Tibial nerve (tissue), 4 donors: ENCODE results near the gene MSANTD1. TPM values are rescaled to one million over a fixed set of nuclear protein-coding genes. Genes with fewer than 3 reads are reported as not detected.

ENCODE experiments used
- DNase-seq, 2 donors: peaks; one replicate each; pipeline ENCODE4 v3.0.0-alpha.2; 2019; ENCODE audit warnings: low spot score in 2 of 2
- H3K27ac ChIP-seq, 4 donors: fragments of 200-600 bp; sonication (generic) in 3 of 4; one replicate each; pipeline ENCODE4 v1.5.1; 2017 to 2019; ENCODE audit warnings: mild to moderate bottlenecking in 1 of 4
- H3K27me3 ChIP-seq, 2 donors: fragments of 200-600 bp; sonication (generic) in 1 of 2; one replicate each; pipeline versions ENCODE4 v1.5.1 to v1.6.0; 2017 to 2019
- H3K36me3 ChIP-seq, 3 donors: fragments of 200-600 bp; sonication (generic); one replicate each; pipeline ENCODE4 v1.5.1; 2018 to 2019
- H3K4me1 ChIP-seq, 4 donors: fragments of 200-600 bp; sonication (generic) in 3 of 4; one replicate each; pipeline ENCODE4 v1.5.1; 2017 to 2019
- H3K4me3 ChIP-seq, 4 donors: fragments of 200-600 bp; sonication (generic) in 3 of 4; one replicate each; pipeline ENCODE4 v1.5.1; 2017 to 2019; ENCODE audit warnings: mild to moderate bottlenecking in 1 of 4, moderate library complexity in 1 of 4
- H3K9me3 ChIP-seq, 4 donors: fragments of 200-600 bp; sonication (generic) in 3 of 4; one replicate each; pipeline ENCODE4 v1.5.1; 2017 to 2019
- CTCF ChIP-seq, 5 experiments: fragments of 200-600 bp in 3 of 5; fragments of 450-650 bp in 2 of 5; sonication (generic) in 3 of 5; IDR thresholded peaks; one replicate each; pipeline ENCODE4 v1.5.1; 2016 to 2019; ENCODE audit warnings: antibody characterized with exemption in 5 of 5, mild to moderate bottlenecking in 3 of 5, moderate library complexity in 2 of 5
- EP300 ChIP-seq, 2 donors: sonication (generic); formaldehyde crosslinking; IDR thresholded peaks; one replicate each; pipeline ENCODE4 v1.6.1; 2017; ENCODE audit warnings: antibody characterized with exemption in 2 of 2, mild to moderate bottlenecking in 1 of 2
- POLR2A ChIP-seq, 2 donors: fragments of 450-650 bp; IDR thresholded peaks; one replicate each; pipeline ENCODE4 v1.6.1; 2017; ENCODE audit warnings: antibody characterized with exemption in 2 of 2, mild to moderate bottlenecking in 2 of 2, moderate library complexity in 2 of 2
- WGBS, 2 donors: methylation state at CpG; one replicate each; pipeline ENCODE4 v1.1.5; 2018; 5-methylcytosine and 5-hydroxymethylcytosine counted together
- total RNA-seq, 4 donors: library from RNA; depleted of rRNA; stranded (reverse); fragments of >200 nt; gene quantifications; one replicate each; pipeline ENCODE4 v1.1.0, GENCODE V29; 2016

MSANTD1 gene
- total RNA-seq, 4 donors from 2014 or later = 1.2 to 2.0 (median 1.4) TPM

- H3K4me1 ChIP-seq = no peaks in the 10 kb centered on the region
- DNase-seq = peak in 1 of 2 donors; percentile 4
- WGBS, 2 donors = 91 to 96% methylated on average over 16 to 27 of the region's 29 CpGs
Observed at GRCh38 chr4:3257556-3258482, 8.9 kb downstream of the MSANTD1 start.

GRCh38 chr4:3261411-3262207 is 12.7 kb downstream of the MSANTD1 start:
- H3K4me3 ChIP-seq = no peak overlapping the region
- 90% methylated on average over 32 to 33 of the region's 35 CpGs for WGBS, 2 donors
- H3K9me3 ChIP-seq = no peaks in the 10 kb centered on the region
- peaks cover 0 to 18% (median 0%) of the 10 kb centered on the region in 3 donors for H3K36me3 ChIP-seq
- TF ChIP-seq POLR2A (IDR thresholded peaks at IDR 0.05) (no peak), EP300 (IDR thresholded peaks at IDR 0.05) (no peak), CTCF (IDR thresholded peaks at IDR 0.05) (no peak)
- DNase-seq = peak in 1 of 2 donors; percentile 5
- H3K4me1 ChIP-seq = no peaks in the 10 kb centered on the region
- no peak overlapping the region for H3K27ac ChIP-seq
- no peaks in the 10 kb centered on the region for H3K27me3 ChIP-seq

More at GRCh38 chr4:3257556-3258482, 8.9 kb downstream of the MSANTD1 start:
- Histone ChIP-seq H3K27me3 (no peaks in the 10 kb centered on the region), H3K27ac (no peak overlapping the region), H3K4me3 (no peak overlapping the region), H3K36me3 (peaks cover 0 to 47% (median 0%) of the 10 kb centered on the region in 3 donors), H3K9me3 (no peaks in the 10 kb centered on the region)
- TF ChIP-seq EP300 (IDR thresholded peaks at IDR 0.05) (no peak), POLR2A (IDR thresholded peaks at IDR 0.05) (no peak), CTCF (IDR thresholded peaks at IDR 0.05) (no peak)

- no peak for DNase-seq
Observed at GRCh38 chr4:3262208-3263052, 13.5 kb downstream of the MSANTD1 start.

More at GRCh38 chr4:3262208-3263052, 13.5 kb downstream of the MSANTD1 start:
- Histone ChIP-seq H3K27ac (no peak overlapping the region), H3K4me3 (no peak overlapping the region), H3K4me1 (no peaks in the 10 kb centered on the region), H3K9me3 (no peaks in the 10 kb centered on the region), H3K36me3 (peaks cover 0 to 9% (median 0%) of the 10 kb centered on the region in 3 donors), H3K27me3 (no peaks in the 10 kb centered on the region)
- TF ChIP-seq CTCF (IDR thresholded peaks at IDR 0.05) (no peak), POLR2A (IDR thresholded peaks at IDR 0.05) (no peak), EP300 (IDR thresholded peaks at IDR 0.05) (no peak)
- 89 to 92% methylated on average over 20 to 23 of the region's 23 CpGs for WGBS, 2 donors
